UCSD-AML1 (cell line): ENCODE data around the gene STK25.
"Not testable (repeated sequence)": the region's sequence is repeated elsewhere in the genome, so short reads cannot be mapped to it uniquely, and the experiment has no call there.

Experiments
- DNase-seq: peaks from one replicate; lab custom pipeline; 2025; ENCODE audit not compliant: unreplicated experiment; lab: John Stamatoyannopoulos, UW

STK25 gene

DNA sequence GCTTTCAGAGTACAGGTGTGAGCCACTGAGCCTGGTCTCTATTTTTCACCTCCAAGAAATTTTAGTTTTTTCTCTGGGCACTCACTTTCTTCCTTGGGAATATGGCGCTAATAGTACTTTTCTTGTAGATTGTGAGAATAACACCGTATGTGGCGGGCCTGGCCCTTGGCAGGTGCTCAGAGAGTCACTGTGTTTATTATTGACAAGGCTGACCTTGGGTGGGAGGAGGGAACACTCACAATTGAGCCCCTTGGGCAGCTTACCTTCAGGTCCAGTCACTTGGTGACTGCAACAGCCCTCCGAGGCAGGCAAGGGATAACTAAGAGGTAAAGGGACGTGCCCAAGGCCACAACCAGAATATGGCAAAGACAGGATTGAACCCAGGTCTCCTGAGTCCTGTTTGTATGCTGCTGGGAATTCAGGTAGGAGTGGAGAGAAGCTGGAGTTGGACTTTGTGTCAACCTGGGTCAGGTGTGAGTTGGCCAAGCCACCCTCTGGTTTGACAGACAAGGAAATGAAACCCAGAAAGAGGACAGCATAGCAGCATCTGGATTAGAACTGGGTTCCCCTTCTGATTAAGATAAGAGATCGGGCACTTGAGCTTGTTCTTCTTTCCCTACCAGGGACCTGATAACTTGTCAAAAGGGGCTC is 2.8 kb upstream of the STK25 start:
- no peak for DNase-seq

DNA sequence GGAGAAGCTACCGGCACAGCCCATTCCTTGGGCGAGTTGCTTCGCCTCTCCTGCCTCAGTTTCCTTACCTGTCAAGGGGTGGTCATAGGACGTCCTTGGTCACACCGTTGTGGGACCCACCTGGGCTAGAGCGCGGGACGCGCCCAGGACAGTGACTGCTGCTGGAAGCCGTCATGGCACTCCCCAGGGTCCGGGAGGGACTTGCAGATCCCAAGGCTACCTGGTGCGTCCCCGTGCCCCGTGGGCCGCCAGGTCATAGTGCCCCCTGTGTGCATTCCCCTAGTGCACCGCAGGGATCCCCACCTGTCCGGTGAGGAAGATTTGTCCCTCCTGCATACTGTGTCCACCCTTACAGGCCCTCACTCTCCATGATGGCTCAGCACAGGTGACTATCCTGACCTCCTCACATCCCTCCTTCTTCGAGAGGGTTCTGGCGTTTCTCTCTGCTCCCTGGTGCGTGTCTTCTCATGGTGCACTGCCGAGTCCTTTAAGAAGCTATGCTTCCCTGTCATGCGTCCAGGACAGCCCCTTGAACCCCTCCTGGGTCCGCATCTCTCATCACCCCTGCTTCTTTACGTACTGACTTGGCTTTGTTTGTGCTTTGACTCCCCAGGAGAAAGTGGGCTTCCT is 886 bp upstream of the STK25 start:
- no peak for DNase-seq

- DNase-seq = peak; percentile 79
These were observed 749 bp downstream of the STK25 start for GRCh38 chr2:241507430-241508239.

GRCh38 chr2:241506793-241507429 is 1.5 kb downstream of the STK25 start:
- DNase-seq = peak; percentile 45

DNA sequence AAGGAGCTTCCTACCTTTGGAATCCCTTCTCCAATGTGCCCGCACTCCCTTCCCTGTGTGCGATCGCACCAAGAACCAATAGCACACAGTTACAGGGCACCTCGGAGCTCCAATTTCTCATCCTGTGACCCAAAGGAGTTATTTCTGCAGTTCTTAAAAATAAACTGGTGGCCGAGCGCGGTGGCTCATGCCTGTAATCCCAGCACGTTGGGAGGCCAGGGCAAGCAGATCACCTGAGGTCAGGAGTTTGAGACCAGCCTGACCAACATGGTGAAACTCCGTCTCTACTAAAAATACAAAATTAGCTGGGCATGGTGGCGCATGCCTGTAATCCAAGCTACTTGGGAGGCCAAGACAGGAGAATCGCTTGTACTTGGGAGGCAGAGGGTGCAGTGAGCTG is 2.1 kb downstream of the STK25 start:
- not testable (repeated sequence) for DNase-seq

DNA sequence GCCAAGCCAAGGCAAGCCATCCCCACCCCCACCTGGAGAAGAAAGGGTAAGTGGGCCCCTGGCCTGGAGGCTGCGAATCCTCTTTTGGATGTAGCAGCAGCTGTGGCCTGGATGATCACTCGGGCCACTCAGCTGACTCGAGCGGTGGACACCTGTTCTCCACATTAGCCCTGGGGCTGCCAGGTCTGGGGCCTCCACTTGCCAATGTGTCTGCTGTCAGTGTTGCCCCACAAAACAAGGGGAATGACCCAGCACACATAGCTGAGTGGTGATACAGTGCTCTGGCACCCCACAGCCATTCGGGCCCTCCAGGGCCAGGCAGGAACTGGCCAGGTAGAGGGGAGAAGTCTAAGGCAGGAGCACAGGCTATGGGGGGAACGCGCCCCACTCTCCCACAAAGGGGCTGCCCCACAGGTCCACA is 2.6 kb downstream of the STK25 start:
- no peak for DNase-seq

- no peak for DNase-seq
These were observed 3.2 kb downstream of the STK25 start for GRCh38 chr2:241505086-241505780.

- no peak for DNase-seq
These were observed 4.5 kb downstream of the STK25 start for GRCh38 chr2:241503776-241504392.

DNA sequence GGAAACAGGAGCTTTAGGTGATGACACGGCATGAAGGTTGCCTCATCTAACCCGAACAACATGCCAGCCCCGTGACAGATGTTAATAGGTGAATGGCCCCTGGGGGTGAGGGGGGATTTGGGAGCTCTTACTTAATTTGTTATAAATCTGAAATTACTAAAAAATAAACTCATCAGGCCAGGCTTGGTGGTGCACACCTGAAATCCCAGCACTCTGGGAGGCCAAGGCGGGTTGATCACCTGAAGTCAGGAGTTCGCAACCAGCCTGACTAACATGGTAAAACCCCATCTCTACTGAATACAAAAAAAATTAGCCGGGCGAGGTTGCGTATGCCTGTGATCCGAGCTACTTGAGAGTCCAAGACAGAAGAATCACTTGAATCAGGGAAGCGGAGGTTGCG is 6.1 kb downstream of the STK25 start:
- DNase-seq = no peak

DNA sequence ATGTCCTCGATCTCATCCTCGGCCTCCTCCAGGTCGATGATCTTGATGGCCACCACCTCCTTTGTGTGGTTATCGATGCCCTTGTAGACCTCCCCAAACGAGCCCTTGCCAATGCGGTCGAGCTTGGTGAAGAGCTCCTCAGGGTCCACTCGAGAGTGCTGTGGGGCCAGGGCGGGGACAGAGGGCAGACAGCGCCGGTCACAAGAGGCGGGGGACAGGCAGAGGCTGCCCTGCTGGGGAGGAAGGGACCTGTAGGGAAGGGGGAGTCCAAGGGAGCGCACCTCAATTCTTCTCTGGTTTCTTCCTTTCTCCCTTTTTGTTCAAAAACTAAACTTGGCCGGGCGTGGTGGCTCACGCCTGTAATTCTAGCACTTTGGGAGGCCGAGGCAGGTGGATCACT is 6.8 kb downstream of the STK25 start:
- no peak for DNase-seq

GRCh38 chr2:241501099-241501541 is 7.3 kb downstream of the STK25 start:
- no peak for DNase-seq

DNA sequence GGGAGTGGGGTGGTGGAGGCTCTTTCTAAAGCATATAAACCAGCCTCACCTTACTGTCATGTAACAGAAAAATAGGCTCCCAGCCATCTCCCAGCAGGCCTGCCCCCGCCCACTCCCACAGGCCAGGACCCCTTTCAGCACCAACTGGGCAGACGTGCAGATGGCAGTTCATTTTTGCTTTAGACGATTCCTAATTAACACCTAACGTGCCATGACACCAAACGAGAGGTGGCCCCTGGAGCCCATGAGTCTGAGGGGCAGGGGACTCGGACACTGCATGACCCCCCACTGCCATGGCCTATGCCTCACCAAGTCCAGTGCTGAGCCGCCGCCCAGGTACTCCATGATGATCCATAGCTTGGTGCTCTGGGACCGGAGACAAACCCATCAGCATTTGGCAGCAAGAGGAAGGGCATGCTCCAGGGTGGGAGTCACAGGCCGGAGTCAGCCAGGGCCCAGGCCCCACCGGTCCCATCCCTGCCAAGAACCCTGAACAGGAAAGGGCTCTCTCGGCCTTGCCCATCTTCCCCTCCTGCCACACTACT is 7.9 kb downstream of the STK25 start:
- DNase-seq = no peak

GRCh38 chr2:241500016-241500415 is 8.4 kb downstream of the STK25 start:
- no peak for DNase-seq

GRCh38 chr2:241499146-241499965 is 9.0 kb downstream of the STK25 start:
- no peak for DNase-seq

- DNase-seq = no peak
These were observed 10.0 kb downstream of the STK25 start for GRCh38 chr2:241498115-241499070.

GRCh38 chr2:241496904-241497877 is 11.2 kb downstream of the STK25 start:
- no peak for DNase-seq
